Fibroblast of pulmonary artery (primary cell): ENCODE results near the gene ARAP3.

Source experiments
- DNase-seq: peaks from one replicate; pipeline ENCODE4 v3.0.0-alpha.2; 2010; ENCODE audit warnings: low read depth
- H3K4me3 ChIP-seq: replicated peaks from 2 replicates; pipeline ENCODE4 v1.5.1; 2011; ENCODE audit warnings: low read depth, mild to moderate bottlenecking, control low read depth, low read length, moderate library complexity
- CTCF ChIP-seq: IDR thresholded peaks from 2 replicates; pipeline ENCODE4 v1.5.1; 2011; ENCODE audit warnings: mild to moderate bottlenecking, control low read depth, low read length, inconsistent platforms; ENCODE audit errors: missing control alignments

The ARAP3 gene

GRCh38 chr5:141708016-141708415 is 26.0 kb upstream of the ARAP3 start:
- no peak for TF ChIP-seq CTCF
- no peak overlapping the region for H3K4me3 ChIP-seq
- no peak for DNase-seq

GRCh38 chr5:141707510-141707909 is 25.5 kb upstream of the ARAP3 start:
- DNase-seq, result no peak

GRCh38 chr5:141706121-141706520 is 24.1 kb upstream of the ARAP3 start:
- DNase-seq, result no peak
- no peak for TF ChIP-seq CTCF
- H3K4me3 ChIP-seq, result no peak overlapping the region

More at GRCh38 chr5:141707510-141707909, 25.5 kb upstream of the ARAP3 start:
- no peak overlapping the region for H3K4me3 ChIP-seq
- no peak for TF ChIP-seq CTCF

GRCh38 chr5:141705469-141705868 is 23.4 kb upstream of the ARAP3 start:
- no peak for DNase-seq
- H3K4me3 ChIP-seq, result no peak overlapping the region
- TF ChIP-seq CTCF, result no peak

- TF ChIP-seq CTCF, result no peak
- no peak overlapping the region for H3K4me3 ChIP-seq
- no peak for DNase-seq
Measured at GRCh38 chr5:141704782-141705297, 22.8 kb upstream of the ARAP3 start.

- H3K4me3 ChIP-seq, result peak overlapping the region; percentile 51
- no peak for DNase-seq
- no peak for TF ChIP-seq CTCF
Measured at GRCh38 chr5:141703133-141703561, 21.1 kb upstream of the ARAP3 start.

GRCh38 chr5:141701360-141702119 is 19.5 kb upstream of the ARAP3 start:
- H3K4me3 ChIP-seq, result no peak overlapping the region
- no peak for DNase-seq
- no peak for TF ChIP-seq CTCF
